Heart right ventricle (tissue), 16 donors: Measurements from ENCODE around the gene STK35. TPM values are rescaled to one million over a fixed set of nuclear protein-coding genes. Genes with fewer than 3 reads are reported as not detected.

Experiments
- ATAC-seq, 8 donors: fragments of 200-7000 bp; cut with Tn5 transposase; one replicate each; pipeline ENCODE4 v1.9.1; 2020; ENCODE audit warnings: mild to moderate bottlenecking in 8 of 8, moderate library complexity in 8 of 8, moderate number of reproducible peaks in 1 of 8
- DNase-seq, 2 donors: peaks; one replicate each; pipeline ENCODE4 v3.0.0-alpha.2; 2020
- H3K27ac ChIP-seq, 10 donors: fragments of 200-600 bp; sonication (generic) in 2 of 10; one replicate each; pipeline versions ENCODE4 v1.5.0 to v1.8.0; 2020 to 2022; ENCODE audit warnings: mild to moderate bottlenecking in 3 of 10
- H3K27me3 ChIP-seq, 7 donors: fragments of 200-600 bp; one replicate each; pipeline ENCODE4 v1.8.0; 2021 to 2022; ENCODE audit warnings: mild to moderate bottlenecking in 2 of 7
- H3K36me3 ChIP-seq, 9 donors: fragments of 200-600 bp; sonication (generic) in 1 of 9; one replicate each; pipeline versions ENCODE4 v1.5.0 to v1.8.0; 2020 to 2022; ENCODE audit warnings: mild to moderate bottlenecking in 2 of 9
- H3K4me1 ChIP-seq, 9 donors: fragments of 200-600 bp; sonication (generic) in 1 of 9; one replicate each; pipeline versions ENCODE4 v1.5.0 to v1.8.0; 2020 to 2022; ENCODE audit warnings: mild to moderate bottlenecking in 4 of 9
- H3K4me3 ChIP-seq, 10 donors: fragments of 200-600 bp; sonication (generic) in 2 of 10; one replicate each; pipeline versions ENCODE4 v1.5.0 to v1.8.0; 2020 to 2022; ENCODE audit warnings: mild to moderate bottlenecking in 7 of 10, moderate library complexity in 2 of 10
- H3K9me3 ChIP-seq, 11 donors: fragments of 200-600 bp in 10 of 11; sonication (generic) in 2 of 11; one replicate each; pipeline versions ENCODE4 v1.5.0 to v1.8.0; 2013 to 2022; ENCODE audit warnings: mild to moderate bottlenecking in 2 of 11, control low read depth in 1 of 11, moderate library complexity in 1 of 11
- WGBS, 2 donors: extraction: QIAGEN DNeasy Blood & Tissue Kit; methylation state at CpG; one replicate each; pipeline ENCODE4 v1.1.7; 2013; ENCODE audit warnings: inconsistent platforms in 1 of 2; 5-methylcytosine and 5-hydroxymethylcytosine counted together
- intact Hi-C, 10 donors: fragments of 100-400 bp; cut with DNase I; formaldehyde crosslinking; loops; one replicate each; pipeline versions ENCODE4 v1.11.1 to v1.14.2; 2022
- polyA plus RNA-seq, 2 donors: library from polyadenylated mRNA; stranded (reverse); fragments of 200-250 nt; gene quantifications; one replicate each; pipeline ENCODE4 v1.2.3, GENCODE V29; 2013
- total RNA-seq, 10 donors: library from RNA; stranded (reverse); fragmentation: NEBNext Ultra II Directional in 3 of 10; extraction: Animal tissue kit (Norgen Biotek cat#: 25700) in 3 of 10; gene quantifications; one replicate each; pipeline versions ENCODE4 v1.2.1 to v1.2.4, GENCODE V29; 2021 to 2023
- TF ChIP-seq, protein P1 (sequence below), 9 donors: fragments of 200-600 bp; sonication (generic) in 2 of 9; IDR thresholded peaks; one replicate each; pipeline versions ENCODE4 v1.5.0 to v1.8.0; 2021 to 2022; ENCODE audit warnings: antibody characterized with exemption in 9 of 9, mild to moderate bottlenecking in 5 of 9, moderate library complexity in 1 of 9
- donor health status: Arrhythmogenic right ventricular cardiomyopathy.
- donor health status: ischemic (EF 13 %, LVEDD 7.1; RV severe dilation, severe dysfunction).
- donor health status: healthy with polysubstance abuse.
- donor health status: DM: no; HTN: yes; CAD: no.
- donor health status: DM: no; HTN: no; CAD: no.
- donor health status: ischemic (EF 25% LVEDD 6.9; RV normal size, moderate dysfunction).
- donor health status: ischemic (EF 25% LVEDD 5.7; RV mildly dilated, moderate dysfunction).
- donor health status: healthy.
- donor health status: DM: yes; HTN: yes; CAD: no.
- donor health status: Ischemic cardiomyopathy.
- donor health status: ischemic (EF 35%, LVEDD 5.7; RV mildly dilated, moderate dysfunction).
- donor health status: nonischemic (EF 11% LVEDD 7.7; RV severe dilation, severe dysfunction).
- donor health status: DM: yes; HTN: yes; CAD: no.
- donor health status: PGD.
- donor health status: ischemic (EF 29% LVEDD 5.4; RV normal size, mild dysfunction).
- donor health status: nonischemic (EF 23%, LVEDD 6.1; RV moderate dilation, normal function).

The STK35 gene
- total and polyA plus RNA-seq, 12 donors: 5.4 to 17.2 (median 12.6) TPM

DNA sequence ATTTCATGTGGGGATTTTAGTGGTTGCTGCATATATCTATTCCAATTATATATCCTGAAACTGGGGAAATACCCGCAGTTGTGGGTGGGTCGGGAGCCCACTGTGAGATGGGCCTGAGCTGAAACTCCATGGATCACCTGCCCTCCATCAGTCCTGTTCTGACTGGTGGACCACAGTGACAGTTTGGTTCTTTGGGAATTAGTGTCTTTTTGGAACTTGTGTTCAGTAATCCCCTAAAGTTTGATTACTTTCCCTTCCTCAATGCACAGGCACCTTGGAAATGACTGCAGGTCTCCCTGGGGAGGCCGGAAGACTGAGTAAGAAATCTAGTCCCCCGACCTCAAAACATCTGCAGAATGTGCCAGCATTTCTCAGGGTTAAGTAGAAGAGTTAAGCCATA, 11.3 kb downstream of the STK35 start:
- Histone ChIP-seq H3K4me3 (no peak overlapping the region), H3K4me1 (peaks cover 19 to 94% (median 82%) of the 10 kb centered on the region in 9 donors), H3K9me3 (no peaks in the 10 kb centered on the region), H3K27ac (peak overlapping the region in 2 of 10 donors; percentile 44 to 75), H3K36me3 (peaks cover 0 to 35% (median 13%) of the 10 kb centered on the region in 9 donors), H3K27me3 (no peaks in the 10 kb centered on the region)
- ATAC-seq (no peak), DNase-seq (no peak)
- intact Hi-C loops: no loop called here
- TF ChIP-seq, protein P1, sequence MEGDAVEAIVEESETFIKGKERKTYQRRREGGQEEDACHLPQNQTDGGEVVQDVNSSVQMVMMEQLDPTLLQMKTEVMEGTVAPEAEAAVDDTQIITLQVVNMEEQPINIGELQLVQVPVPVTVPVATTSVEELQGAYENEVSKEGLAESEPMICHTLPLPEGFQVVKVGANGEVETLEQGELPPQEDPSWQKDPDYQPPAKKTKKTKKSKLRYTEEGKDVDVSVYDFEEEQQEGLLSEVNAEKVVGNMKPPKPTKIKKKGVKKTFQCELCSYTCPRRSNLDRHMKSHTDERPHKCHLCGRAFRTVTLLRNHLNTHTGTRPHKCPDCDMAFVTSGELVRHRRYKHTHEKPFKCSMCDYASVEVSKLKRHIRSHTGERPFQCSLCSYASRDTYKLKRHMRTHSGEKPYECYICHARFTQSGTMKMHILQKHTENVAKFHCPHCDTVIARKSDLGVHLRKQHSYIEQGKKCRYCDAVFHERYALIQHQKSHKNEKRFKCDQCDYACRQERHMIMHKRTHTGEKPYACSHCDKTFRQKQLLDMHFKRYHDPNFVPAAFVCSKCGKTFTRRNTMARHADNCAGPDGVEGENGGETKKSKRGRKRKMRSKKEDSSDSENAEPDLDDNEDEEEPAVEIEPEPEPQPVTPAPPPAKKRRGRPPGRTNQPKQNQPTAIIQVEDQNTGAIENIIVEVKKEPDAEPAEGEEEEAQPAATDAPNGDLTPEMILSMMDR (IDR thresholded peaks at IDR 0.05): no peak
- WGBS, 2 donors: 81 to 85% methylated on average over 4 of the region's 4 CpGs

DNA sequence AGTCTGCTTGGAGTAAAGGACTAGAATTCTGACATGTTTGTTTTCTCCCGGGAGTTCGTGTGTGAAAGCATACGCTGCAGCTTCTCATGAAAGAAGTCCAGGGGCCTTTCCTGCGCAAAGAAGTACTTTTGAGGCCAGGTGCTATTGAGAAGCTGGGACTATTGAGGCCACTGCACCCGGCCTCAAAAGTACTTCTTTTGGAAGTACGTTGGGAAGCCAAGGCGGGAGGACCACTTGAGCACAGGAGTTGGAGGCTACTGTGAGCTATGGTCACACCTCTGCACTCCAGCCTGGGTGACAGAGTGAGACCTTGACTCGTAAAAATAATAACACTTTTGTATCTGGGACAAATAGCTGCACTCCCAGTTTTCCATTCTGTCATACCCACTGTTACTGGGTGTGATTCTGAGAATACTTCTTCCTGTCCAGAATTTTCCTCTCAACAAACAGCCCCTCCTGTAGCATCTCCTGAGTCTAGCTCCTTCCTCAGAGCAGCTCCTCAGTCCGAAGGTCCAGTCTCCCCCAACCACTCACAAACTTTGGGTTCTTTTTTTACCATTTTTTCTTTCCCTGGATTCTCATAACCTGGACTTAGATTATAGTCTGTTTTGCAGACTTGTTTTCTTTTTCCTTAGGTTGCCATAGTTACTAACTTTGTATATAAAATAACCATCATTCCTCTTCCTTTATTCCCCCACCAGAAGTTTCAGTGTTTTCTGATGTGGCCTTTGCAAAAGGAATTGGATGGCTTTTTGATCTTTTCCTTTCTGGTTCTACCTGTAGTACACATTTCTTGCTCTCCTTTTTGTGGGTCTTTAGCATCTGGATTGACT, 12.7 kb downstream of the STK35 start:
- TF ChIP-seq, protein P1 (IDR thresholded peaks at IDR 0.05): no peak
- Histone ChIP-seq H3K9me3 (no peaks in the 10 kb centered on the region), H3K4me3 (no peak overlapping the region), H3K36me3 (peaks cover 0 to 50% (median 21%) of the 10 kb centered on the region in 9 donors), H3K4me1 (peaks cover 15 to 88% (median 76%) of the 10 kb centered on the region in 9 donors), H3K27ac (peak overlapping the region in 8 of 10 donors; percentile 20 to 75 (median 52)), H3K27me3 (no peaks in the 10 kb centered on the region)
- 67 to 72% methylated on average over 9 of the region's 9 CpGs for WGBS, 2 donors
- DNase-seq: no peak
- intact Hi-C loops: no loop called here
- ATAC-seq: peak in 2 of 8 donors; percentile 28 to 32

DNA sequence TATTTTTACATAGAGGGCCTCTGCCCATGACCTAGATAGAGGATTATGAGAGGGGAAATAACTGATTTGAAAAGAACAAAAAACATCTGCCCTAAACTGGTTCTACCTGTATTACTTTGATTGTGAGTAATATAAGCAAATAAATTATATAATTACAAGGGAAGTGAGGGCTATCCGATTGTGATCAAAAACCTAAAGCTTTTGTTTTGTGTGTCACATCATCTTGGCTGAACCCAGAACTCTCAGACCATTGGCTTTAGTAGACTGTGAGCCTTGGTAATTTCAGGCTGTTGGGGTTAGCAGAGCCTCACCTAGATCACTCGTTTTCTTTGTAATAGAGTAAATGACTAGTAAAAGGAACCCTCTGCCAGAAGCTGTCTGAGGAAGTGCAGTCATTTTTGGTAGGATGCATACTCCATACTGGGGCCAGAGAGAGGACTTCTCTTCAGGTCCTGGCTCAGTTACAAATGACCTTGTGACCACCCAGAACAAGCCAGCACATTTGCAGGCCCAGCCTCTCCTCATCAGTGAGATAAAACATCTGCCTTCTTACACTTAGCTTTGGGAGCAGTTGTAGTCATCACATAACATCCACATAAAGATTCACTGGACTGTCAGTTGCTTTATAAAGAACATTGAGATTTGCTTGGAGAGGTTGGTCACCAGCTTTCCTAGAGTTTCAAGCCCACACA, 13.5 kb downstream of the STK35 start:
- Histone ChIP-seq H3K4me1 (peaks cover 12 to 88% (median 76%) of the 10 kb centered on the region in 9 donors), H3K27ac (peak overlapping the region in 8 of 10 donors; percentile 23 to 75 (median 55)), H3K4me3 (no peak overlapping the region), H3K9me3 (no peaks in the 10 kb centered on the region), H3K27me3 (no peaks in the 10 kb centered on the region), H3K36me3 (peaks cover 0 to 52% (median 21%) of the 10 kb centered on the region in 9 donors)
- WGBS, 2 donors: 38 to 45% methylated on average over 2 of the region's 2 CpGs
- intact Hi-C loops: no loop called here
- ATAC-seq: peak; percentile 69 to 90 (median 86)
- TF ChIP-seq, protein P1 (IDR thresholded peaks at IDR 0.05): no peak
- DNase-seq: peak in 1 of 2 donors; percentile 71

DNA sequence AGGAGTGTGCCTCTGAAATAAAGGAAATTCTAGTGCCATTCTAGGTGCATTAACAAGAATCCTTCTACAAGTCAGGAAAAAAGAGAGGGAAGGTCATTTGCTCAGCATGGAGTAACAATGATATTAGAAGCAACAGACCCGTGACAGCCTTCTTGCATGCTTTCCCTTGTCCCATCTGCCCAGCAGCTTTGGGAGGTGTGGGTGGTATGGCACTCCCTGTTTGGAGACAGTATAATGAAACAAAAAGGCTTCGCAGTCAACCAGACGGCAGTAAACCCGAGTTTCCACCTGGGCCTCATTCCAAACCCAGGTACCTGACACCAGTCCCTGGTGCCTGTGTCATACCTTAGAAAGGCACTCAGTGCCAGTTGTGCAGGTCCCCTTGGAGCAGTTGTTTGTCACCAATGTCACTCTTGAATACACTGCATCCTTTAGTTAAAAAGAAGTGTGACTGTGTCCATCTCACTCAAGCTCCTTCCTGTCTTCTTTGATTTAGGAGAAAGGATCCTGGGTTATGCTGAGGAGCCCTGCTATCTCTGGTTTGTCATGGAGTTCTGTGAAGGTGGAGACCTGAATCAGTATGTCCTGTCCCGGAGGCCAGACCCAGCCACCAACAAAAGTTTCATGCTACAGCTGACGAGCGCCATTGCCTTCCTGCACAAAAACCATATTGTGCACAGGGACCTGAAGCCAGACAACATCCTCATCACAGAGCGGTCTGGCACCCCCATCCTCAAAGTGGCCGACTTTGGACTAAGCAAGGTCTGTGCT, 14.7 kb downstream of the STK35 start:
- Histone ChIP-seq H3K27ac (peak overlapping the region in 3 of 10 donors; percentile 43 to 75 (median 55)), H3K27me3 (no peaks in the 10 kb centered on the region), H3K4me1 (peaks cover 14 to 88% (median 75%) of the 10 kb centered on the region in 9 donors), H3K9me3 (no peaks in the 10 kb centered on the region), H3K36me3 (peaks cover 0 to 50% (median 21%) of the 10 kb centered on the region in 9 donors), H3K4me3 (no peak overlapping the region)
- ATAC-seq (no peak), DNase-seq (no peak)
- 84 to 87% methylated on average over 9 of the region's 9 CpGs for WGBS, 2 donors
- intact Hi-C loops: no loop called here
- TF ChIP-seq, protein P1 (IDR thresholded peaks at IDR 0.05): no peak
